Stimulated activated CD8-positive, alpha-beta memory T cell treated with anti-CD3 and anti-CD28 coated beads, Interleukin-4, amount 100 ng/mL, for 4 hours (primary cell): ENCODE data around the gene DCUN1D2.
"Not testable (repeated sequence)": the region's sequence is repeated elsewhere in the genome, so short reads cannot be mapped to it uniquely, and the experiment has no call there.

Experiments
- DNase-seq, 2 donors: peaks; one replicate each; pipeline ENCODE4 v3.0.0-alpha.2; 2020; ENCODE audit warnings: low read depth in 2 of 2, low spot score in 1 of 2

DCUN1D2 gene

DNA sequence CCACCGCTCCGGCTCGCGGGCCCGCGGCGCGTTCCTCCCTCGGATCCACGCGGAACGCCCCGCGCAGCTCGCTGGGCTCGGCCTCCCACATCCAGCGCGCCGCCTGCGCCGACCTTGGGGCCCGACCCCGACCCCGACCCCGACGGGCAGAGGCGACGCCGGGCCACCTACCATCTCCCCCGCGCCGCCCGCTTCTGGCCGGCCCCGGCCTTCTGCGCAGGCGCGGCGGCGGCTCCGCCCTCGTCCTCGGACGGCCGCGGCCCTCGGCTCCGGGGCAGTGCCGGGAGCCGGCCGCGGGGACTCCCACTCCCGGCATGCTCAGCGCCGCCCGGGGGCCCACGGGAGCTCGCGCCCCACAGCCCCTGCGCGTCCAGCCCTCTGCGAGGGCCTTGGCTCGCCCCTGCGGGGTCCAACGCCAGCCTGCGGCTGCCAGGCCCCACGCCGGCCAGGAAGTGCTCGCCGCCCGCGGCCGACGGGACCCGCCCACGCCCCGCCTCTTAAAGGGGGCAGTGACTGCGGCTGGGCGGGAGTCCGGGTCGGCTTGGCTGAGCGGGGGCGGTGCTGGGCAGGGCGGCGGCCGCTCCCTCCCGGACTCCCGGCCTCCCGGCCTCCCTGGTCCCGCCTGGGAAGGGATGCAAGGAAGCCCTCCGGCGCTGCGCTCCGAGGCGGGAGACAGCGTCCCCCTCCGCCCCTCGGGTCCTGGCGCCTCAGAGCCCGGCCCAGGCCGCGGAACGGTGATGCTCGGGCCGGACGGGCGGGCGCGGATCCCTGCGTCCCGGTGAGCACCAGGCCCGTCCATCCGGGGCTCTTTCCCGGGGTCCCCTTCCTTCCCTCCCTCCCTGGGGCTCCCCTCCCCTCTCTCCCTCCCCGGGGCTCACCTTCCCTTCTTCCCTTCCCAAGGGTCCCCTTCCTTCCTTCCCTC lies at the start of gene DCUN1D2:
TSS of gene DCUN1D2 (minus strand) at position 216 of the 922 bp plus-strand sequence. CDS start at position 174, 42 bp downstream.
- peak; percentile 24 to 55 for DNase-seq

DNA sequence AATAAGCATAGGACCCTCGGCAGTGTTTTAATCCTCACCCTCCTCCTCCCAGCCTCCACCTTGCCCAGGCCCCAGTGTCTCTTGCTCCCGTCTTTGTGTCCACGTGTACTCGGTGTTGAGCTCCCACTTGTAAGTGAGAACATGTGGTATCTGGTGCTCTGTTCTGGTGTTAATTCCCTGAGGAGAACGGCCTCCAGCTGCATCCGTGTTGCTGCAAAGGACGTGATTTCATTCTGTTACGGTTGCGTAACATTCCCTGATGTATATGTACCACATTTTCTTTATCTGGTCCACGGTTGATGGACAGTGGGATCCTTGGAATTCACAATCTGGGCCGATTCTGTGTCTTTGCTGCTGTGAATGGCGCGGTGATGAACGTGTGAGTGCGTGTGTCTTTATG lies 49.3 kb upstream of the DCUN1D2 start:
- no peak for DNase-seq

DNA sequence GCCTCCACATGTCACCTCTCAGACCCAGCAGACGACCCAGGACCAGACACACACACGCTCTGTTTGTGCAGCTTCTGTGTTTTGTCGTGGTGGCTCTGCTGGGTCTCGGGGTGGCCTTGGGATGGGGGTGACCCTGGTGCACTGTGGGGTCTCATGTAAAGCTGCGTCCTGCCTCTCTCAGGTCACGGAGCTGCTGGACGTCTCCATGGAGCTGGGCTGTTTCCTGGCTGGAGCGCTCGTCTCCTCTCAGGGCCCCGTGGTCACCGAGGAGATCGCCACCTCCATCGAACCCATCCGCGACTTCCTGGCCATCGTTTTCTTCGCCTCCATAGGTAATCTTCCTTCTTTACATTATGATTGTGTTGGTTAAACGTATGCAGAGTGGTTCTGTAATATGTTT lies 48.7 kb upstream of the DCUN1D2 start:
- no peak for DNase-seq

DNA sequence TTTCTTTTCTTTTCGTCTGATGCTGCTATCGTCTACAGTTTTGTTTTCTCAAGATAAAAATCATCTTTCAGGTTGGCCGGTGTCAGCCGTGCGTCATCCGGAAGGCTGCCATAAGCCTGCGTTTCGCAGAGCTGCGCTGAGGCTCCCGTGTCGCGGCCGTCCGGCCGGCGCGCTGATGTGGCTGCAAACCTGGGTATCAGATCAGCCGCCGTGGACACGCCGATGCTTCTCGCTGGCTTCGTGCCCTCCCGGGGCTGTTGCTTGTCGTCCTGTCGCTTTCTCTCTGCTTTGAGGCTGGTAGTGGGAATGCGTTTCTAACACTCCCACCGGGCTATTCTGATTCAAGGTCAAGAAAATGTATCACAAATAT lies 48.2 kb upstream of the DCUN1D2 start:
- DNase-seq: no peak

DNA sequence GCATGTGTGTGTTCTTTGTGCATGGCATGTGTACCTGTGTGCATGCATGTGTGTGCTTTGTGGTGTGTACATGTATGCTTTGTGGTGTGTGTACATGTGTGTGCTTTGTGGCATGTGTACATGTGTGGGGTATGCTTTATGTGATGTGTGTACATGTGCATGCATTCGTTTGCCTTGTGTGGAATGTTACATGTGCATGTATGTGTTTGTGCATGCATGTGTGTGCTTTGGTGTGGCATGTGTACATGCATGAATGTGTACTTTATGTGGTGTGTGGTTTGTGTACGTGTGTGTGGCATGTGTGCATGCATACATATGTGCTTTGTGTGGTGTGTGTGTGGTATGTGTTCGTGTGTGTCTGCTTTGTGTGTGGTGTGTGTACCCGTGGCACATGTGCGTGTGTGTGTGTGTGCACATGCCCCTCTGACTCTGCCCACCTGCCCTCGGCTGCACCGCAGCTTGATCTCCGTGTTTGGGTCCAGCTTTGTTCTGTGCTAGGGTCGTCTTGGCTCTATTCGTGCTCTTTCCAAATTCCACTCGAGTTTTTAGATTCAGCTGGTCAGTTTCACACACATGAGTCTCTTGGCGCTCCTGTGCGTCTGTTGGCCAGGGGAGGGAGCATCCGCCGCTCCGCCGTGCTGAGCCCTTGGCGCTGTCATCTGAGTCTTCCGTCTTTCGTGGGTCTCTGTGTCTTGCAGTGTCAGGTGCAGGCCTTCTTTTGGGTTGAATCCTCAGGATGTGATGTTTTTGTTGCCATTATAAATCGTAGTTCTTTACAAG lies 47.6 kb upstream of the DCUN1D2 start:
- DNase-seq: no peak

DNA sequence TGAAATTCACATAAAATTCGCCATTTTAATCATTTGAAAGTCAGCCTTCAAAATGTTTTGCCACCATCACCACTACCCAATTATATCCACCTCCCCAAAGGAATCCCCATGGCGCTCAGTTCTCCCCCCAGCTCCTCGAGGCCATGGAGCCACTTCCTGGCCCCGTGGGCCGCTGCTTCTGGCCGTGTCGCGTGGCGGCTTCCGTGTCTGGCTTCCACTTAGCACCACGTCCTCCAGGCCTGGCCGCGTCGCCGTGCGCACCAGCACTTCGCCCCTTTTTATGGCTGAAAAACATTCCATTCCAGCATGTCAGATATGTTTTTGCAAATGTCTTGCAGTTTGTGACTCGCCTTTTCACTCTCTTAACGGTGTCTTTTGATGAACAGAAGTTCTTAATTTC lies 46.7 kb upstream of the DCUN1D2 start:
- DNase-seq: no peak

DNA sequence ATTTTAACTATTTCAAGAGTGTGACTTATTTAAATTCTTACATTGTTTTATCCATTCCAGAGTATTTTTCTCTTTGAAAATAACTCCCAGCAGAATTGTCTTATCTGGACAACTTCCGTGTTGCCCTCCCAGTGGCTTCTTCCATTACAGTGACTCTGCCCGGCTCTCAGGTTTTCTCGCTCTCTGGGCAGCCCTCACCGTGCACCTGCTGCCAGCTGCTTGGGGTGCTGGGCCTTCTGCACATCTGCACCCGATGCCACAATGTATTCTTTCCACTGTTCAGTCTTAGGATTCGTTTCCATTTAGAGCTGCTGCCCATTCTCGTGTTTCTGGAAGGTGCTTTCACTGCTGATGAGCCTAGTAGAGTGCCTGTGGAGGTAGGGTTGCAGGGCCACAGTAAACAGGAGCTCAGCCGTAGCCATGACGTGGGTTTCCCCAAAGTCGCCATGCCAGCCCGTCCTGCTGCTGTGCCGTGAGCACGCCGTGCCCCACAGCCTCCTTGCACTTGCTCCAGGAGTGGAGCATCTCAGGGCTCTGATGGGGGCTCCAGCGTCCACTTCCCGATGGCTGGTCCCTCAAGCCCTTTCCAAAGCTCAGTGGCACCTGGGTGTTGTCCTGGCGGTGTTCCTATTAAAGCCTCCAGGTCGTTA lies 46.1 kb upstream of the DCUN1D2 start:
- DNase-seq: no peak

DNA sequence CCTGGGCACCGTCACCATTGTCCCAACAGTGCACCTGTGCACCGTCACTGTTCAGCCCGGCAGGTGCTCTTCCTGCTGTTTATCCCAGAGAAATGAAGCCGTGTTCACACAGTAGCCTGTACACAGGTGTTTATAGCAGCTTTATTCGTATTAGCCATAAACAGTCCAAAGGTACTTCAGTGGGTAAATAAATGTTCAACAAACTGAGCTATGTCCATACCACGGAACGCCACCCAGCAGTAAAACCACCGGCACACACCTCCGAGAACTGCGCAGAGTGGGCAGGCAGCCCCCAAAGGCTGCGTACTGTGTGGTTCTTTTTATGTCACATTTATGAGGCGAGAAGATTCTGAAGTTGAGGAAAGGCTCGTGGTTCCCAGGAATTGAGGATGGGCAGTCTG lies 44.9 kb upstream of the DCUN1D2 start:
- no peak for DNase-seq

DNA sequence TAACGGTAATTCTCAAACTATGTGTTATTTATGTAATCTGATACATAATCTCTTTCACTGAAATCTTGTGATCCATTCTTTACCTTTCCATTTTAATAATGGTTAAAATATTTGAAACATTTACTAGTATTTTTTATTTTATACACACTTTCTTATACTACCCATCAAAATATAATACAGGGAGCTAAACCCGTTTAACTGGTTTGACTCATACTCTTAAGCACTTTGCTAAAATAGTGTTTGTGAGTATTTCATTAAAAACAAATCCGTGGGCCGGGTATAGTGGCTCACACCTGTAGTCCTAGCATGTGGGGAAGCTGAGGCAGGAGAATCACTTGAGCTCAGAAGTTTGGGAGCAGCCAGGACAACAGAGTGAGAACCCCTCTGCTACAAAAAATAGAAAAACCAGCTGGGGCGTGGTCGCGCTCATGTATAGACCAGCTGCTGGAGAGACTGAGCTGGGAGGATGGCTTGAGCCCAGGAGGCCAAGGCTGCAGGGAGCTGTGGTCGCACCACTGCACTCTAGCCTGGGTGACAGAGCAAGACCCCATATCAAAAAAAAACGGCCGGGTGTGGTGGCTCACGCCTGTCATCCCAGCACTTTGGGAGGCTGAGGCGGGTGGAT lies 43.8 kb upstream of the DCUN1D2 start:
- DNase-seq: no peak

DNA sequence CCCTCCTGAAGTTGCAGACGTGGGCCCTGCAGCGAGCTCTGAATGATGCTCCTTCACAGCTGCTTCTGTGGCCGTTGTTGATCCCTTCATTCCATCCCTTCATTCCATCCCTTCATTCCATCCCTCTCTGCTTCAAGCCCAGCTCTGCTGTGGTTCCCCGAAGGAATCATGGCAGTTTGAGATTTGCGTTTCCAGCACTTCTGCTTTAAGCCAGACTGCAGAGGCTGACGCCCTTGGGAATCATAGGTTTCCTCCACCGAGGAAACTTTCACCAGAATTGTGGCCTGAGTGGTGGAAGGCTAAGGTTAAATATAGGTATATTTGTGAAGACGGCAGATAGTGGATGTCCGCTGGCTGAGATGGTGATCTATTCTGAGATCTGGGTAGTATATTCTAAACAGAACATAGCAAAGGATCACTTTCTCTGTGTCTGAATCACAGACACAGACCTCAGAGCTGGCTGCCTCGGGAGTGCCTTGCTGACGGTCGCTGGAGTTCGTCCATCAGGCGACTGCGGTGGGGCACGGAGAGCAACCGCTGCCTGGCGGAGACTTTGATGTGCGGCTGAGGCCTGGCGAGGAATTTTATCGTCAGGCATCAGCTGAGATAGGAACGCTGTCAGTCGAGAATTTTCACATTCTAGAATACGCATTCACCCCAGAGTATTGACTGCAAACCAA lies 42.8 kb upstream of the DCUN1D2 start:
- DNase-seq: no peak

DNA sequence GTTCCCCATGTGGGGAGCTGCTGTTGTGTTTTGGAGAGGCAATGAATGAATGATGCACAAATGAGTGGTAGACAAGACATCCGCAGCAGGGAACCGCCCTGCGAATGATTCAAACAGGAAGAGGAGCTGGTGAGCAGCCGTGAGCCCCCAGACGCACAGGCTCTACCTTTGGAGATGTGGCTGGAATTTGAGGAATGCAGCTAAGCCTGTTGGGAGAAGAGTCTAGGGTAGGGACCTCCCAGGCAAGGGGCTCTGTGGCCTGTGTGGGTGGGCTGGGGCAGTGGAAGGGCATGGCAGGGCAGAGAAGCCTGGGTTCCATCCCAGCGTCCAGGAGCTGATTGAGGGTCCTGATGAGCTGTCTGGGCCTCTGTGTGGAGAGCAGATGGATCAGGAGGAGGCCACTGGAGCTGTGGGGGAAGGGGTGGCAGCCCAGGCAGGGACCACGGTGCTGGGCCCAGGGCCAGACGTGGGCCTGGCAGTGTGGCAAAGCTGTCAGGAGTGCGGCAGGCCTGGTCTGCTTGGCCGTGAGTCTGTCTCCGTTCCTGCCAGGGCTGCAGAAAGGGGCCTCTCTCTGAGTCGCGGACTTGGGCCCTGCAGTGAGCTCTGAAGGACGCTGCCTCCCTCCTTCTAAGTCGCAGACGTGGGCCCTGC lies 41.8 kb upstream of the DCUN1D2 start:
- no peak for DNase-seq

DNA sequence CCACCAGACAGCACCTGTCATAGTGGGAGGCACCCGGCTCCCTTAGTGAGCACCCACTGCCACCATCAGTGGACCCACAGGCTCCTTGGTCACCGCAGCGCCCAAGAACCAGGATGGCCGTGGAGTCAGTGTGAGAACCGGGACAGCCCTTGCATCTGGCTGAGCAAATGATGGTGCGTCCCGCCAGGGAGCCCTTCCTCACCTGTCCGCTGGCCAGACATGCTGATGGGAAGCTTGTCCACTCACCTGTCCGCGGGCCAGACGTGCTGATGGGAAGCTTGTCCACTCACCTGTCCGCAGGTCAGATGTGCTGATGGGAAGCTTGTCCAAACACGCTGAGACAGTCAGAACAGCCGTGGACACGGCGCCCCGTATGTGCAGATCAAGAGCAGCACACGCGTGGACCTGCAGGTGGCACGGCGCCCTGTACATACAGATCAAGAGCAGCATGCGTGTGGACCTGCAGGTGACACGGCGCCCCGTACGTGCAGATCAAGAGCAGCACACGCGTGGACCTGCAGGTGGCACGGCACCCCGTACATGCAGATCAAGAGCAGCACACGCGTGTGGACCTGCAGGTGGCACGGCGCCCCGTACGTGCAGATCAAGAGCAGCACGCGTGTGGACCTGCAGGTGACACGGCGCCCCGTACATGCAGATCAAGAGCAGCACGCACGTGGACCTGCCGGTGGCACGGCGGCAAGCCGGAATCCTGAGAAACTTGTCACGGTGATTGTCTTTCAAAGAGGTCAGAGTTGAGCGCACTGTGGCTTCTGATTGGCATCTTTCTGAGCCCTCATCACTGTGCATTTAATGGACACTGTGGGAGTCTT lies 40.7 kb upstream of the DCUN1D2 start:
- DNase-seq: no peak

DNA sequence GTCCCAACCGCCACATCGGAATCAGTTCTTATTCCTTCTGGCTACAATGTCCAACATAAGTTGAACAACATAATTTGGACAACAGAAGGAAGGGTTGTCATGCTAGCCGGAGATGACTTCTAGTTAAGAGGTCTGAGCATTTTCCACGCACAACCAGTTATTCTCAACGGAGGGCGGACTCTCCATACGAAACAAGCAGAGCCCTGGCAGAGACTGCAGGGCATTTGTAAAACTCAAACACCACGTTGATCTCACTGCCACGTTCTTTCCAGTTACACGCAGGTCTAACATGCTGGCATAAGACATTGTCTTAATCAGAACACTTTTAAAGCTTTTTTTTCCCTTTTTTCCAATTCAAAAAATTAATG lies 38.3 kb upstream of the DCUN1D2 start:
- DNase-seq: no peak

DNA sequence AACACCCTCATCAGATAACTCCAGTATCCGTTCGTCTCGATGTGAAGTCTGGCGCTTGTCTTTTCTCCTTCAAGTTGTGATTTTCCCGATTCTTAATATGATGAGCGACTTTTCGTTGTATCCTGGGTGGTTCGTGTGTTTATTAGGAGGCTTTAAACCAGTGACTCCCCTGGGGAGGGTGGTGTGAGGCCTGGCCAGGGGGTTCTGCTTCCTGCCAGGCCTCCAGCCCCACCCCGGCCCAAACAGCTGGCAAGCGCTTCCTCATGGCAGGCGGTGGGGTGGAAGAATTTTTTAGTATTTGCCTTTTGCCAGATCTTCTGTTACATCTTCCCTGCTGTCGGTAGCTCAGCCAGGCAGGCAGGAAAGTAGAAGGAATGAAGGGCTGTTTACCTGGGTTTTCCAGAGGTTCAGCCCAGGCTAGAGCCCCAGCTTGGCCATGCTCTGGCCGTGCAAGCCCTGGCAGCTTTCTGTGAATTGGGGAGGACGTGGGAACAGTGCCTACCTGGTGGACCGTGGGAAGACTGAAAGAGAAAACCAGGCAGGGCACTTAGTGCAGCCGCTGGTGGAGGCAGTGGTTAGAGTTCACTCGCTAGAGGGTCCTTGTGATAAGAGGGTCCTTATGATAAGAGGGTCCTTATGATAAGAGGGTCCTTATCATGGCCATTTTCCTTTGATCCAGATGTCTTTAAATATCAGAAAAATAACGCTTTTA lies 37.7 kb upstream of the DCUN1D2 start:
- no peak for DNase-seq

DNA sequence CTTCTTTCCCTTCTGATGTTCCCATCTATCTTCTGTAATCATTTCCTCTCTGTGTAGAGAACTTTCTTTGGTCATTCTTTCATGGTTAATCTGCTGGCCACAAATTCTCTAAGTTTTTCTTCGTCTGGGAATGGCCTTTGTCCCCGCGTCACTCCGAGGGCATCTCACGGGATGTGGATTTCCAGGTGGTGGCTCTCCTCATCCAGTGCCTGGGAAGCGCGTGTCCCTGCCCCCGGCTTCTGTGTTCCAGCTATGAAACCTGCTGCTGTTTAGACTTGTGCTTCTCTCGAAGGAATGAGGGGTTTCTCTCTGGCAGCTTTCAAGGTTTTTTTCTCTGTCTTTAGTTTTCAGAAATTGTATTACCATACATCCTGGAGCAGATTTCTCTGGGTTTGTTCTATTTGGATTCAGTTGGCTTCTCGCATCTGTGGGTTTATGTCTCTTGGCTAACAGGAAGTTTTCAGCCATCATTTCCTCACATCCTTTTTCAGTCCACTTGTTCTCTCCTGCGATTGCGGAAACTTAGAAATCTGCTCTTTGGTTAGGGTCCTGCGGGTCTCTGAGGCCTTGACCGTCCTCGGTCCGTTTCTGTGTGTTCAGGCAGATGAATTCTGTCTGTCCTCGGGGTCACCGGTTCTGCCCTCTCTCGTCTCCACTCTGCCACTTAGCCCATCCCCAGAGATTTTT lies 36.9 kb upstream of the DCUN1D2 start:
- DNase-seq: no peak

DNA sequence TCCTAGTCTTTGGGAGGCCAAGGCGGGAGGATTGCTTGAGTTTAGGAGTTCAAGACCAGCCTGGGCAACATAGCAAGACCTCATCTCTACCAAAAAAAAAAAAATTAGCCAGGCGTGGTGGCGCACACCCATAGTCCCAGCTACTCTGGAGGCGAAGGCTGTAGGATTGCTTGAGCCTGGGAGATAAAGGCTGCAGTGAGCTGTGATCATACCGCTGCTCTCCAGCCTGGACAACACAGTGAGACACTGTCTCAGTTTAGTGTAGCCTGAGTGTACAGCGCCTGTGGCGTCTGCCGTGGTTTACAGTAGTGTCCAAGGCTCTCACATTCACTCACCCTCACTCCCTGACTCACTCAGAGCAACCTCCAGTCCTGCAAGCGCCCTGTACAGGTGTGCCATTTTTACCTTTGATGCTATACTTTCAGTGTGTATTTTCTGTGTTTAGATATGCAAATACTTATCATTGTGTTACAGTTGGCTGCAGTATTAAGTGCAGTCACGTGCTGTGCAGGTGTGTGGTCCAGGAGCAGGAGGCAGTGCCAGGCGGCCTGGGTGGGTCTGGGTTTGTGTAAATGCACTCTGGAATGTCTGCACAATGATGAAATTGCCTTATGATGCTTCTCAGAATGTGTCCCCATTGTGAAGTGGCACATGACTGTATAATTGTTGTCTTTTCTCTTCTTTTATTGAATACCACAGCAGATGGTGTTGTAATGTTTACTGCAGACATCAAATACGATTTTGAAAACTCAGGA lies 36.1 kb upstream of the DCUN1D2 start:
- DNase-seq: no peak

DNA sequence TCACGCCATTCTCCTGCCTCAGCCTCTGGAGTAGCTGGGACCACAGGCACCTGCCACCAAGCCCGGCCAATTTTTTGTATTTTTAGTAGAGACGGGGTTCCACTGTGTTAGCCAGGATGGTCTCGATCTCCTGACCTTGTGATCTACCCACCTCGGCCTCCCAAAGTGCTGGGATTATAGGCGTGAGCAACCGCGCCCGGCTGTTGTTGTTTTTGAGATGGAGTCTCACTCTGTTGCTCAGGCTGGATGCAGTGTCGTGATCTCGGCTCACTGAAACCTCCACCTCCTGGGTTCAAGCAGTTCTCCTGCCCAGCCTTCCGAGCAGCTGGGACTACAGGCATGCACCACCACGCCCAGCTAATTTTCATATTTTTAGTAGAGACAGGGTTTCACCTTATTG lies 31.9 kb upstream of the DCUN1D2 start:
- DNase-seq: not testable (repeated sequence)

DNA sequence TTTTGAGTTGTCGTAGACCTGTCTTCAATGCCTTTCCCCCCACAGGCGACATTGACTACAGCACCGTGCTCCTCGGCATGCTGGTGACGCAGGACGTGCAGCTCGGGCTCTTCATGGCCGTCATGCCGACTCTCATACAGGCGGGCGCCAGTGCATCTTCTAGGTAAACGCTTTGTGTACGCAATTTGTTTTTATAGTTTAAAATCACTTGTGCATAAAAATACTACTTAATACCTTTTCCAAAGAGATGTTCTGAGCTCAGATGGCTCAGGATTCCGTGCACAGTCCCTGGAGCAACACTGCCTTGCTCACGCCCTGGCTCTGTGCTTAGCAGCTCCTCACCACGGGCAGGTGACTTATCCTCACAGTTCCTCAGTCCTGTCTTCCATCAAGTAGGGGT lies 30.1 kb upstream of the DCUN1D2 start:
- DNase-seq: no peak
